Parietal lobe (tissue), 1 donor: Measurements from ENCODE around the gene ZP3. TPM values are rescaled to one million over a fixed set of nuclear protein-coding genes. Genes with fewer than 3 reads are reported as not detected.

Experiments
- total RNA-seq: library from RNA; depleted of rRNA; stranded (reverse); fragments of >200 nt; gene quantifications from one replicate; pipeline ENCODE4 v1.2.3, GENCODE V29; 2014

ZP3 gene
- 0.94 TPM for total RNA-seq

GRCh38 chr7:76424413-76425111, at the start of gene ZP3:
Gene ZP3 (plus strand): TSS chr7:76424950. CDS start chr7:76424965, 15 bp downstream.

GRCh38 chr7:76409537-76409936, 15.2 kb upstream of the ZP3 start, which contains the start of gene SSC4D:
Gene SSC4D (minus strand): TSS chr7:76409697. CDS start chr7:76404439, 5,258 bp downstream.

GRCh38 chr7:76461464-76462101, 36.8 kb downstream of the ZP3 start, which contains the start of gene DTX2:
Gene DTX2 (plus strand): TSS chr7:76461709. CDS start chr7:76480510, 18,801 bp downstream.

Other genes with a start within 250 kb of the ZP3 start
- gene SRRM3, start 223.1 kb upstream of the ZP3 start, total RNA-seq, result 16.9 TPM
- 3.8 TPM for gene HSPB1, start 122.3 kb upstream of the ZP3 start, total RNA-seq
- 321 TPM for gene YWHAG, start 66.0 kb upstream of the ZP3 start, total RNA-seq
- gene SSC4D, start 15.3 kb upstream of the ZP3 start, total RNA-seq, result 0.63 TPM
- gene DTX2, start 36.8 kb downstream of the ZP3 start, total RNA-seq, result 5.6 TPM
- gene UPK3B, start 85.6 kb downstream of the ZP3 start, total RNA-seq, result 0.63 TPM
- not detected for gene SPDYE16, start 118.3 kb downstream of the ZP3 start, total RNA-seq
- 7.5 TPM for gene POMZP3, start 202.3 kb downstream of the ZP3 start, total RNA-seq